Endometrial microvascular endothelial cells (primary cell): ENCODE data around the gene AP3M1. TPM values are rescaled to one million over a fixed set of nuclear protein-coding genes. Genes with fewer than 3 reads are reported as not detected.

Source experiments
- in situ Hi-C: cut with HindIII; loops from 2 replicates; pipeline ENCODE4 v1.10.0; 2017; ENCODE audit warnings: low sequenced_read_pairs, low pct_unique_long_range_greater_than_20kb; ENCODE audit errors: inconsistent ontology term
- total RNA-seq: library from RNA; depleted of rRNA; stranded (reverse); fragments of >200 nt; gene quantifications from one replicate; pipeline ENCODE4 v1.2.3, GENCODE V29; 2015; ENCODE audit errors: inconsistent ontology term

The AP3M1 gene
- total RNA-seq, 1 donor from 2014 or later: 53.7 TPM

DNA sequence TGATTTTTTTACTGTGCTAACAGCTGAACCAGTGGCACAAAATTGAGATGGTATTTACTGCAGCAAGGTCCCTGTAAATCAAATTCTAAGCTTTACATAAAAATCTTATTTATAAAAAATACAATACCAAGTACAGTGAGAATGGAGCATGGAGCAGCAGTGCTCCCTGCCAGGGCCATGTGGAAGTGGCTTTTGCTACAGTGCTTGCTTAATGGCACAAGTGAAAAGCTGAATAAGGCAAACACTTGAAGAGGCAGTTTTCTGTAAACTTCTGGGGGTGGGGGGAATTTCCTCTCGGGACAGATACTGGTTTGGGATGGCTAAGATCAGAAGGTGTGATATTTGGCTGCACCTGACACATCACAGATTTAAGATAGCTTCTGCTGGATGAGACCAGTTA lies 27.5 kb downstream of the AP3M1 start:
- in situ Hi-C loops: no loop called here

DNA sequence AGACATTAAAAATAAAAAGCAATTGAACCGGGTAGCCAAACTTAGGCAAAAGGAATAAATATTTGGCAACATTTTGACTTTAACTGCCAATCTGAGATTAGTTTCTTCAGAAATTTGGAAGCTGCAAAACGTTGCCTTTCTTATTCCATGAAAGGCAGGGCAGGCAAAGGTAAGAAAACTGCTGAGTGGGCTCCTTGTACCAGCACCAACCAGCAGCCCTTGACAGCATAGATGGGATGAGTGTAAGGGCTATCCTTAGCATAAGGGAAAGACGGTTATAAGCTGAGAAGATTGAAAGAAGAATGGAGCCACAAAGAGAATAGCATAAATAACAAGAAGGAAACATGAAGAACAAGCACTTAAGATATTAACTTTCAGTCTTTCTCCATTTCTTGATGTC lies 28.6 kb downstream of the AP3M1 start:
- in situ Hi-C loops: no loop called here

- in situ Hi-C loops: no loop called here
Measured at GRCh38 chr10:74121368-74121767, 29.3 kb downstream of the AP3M1 start.

- in situ Hi-C loops: no loop called here
Measured at GRCh38 chr10:74120911-74121310, 29.7 kb downstream of the AP3M1 start.

- in situ Hi-C loops: no loop called here
Measured at GRCh38 chr10:74118804-74119203, 31.8 kb downstream of the AP3M1 start.

- in situ Hi-C loops: no loop called here
Measured at GRCh38 chr10:74117738-74118137, 32.9 kb downstream of the AP3M1 start.

GRCh38 chr10:74114041-74114448 lies 36.6 kb downstream of the AP3M1 start:
- in situ Hi-C loops: no loop called here

- in situ Hi-C loops: no loop called here
Measured at GRCh38 chr10:74113546-74113945, 37.1 kb downstream of the AP3M1 start.

DNA sequence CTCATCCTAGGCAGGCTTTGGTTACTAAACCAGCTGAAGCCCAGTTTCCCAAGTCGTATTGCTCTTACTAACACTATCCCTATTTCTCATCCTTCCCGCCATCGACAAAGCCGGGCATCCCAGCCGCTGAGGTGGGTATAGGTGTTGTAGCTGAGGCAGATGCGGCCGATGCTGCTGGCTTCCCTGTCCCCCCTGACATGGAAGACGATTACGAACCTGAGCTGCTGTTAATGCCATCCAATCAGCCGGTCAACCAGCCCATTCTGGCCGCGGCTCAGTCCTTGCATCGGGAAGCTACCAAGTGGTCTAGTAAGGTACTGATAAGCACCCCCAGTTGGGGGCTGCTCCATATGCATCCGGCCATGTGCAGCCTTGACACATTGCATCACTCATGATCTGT lies 38.8 kb downstream of the AP3M1 start:
- in situ Hi-C loops: no loop called here

DNA sequence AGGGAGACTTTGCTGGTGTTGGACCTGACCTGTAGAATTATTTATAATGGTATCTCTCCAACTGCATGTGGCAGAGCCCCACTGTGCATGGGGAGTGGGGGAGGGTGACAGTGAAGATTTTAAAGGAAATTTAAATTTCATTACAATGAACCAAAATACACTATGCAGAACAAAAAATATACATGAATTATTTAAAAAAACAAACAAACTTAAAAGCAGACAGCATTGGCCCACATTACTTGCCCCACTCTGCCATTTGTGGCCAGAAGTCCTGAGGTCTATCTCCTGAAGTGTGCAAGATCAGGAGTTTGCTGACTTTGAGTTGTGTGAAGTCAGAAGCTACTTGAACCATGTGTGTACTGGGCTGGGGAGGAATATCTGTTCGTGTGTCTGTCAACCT lies 40.5 kb downstream of the AP3M1 start:
- in situ Hi-C loops: no loop called here

DNA sequence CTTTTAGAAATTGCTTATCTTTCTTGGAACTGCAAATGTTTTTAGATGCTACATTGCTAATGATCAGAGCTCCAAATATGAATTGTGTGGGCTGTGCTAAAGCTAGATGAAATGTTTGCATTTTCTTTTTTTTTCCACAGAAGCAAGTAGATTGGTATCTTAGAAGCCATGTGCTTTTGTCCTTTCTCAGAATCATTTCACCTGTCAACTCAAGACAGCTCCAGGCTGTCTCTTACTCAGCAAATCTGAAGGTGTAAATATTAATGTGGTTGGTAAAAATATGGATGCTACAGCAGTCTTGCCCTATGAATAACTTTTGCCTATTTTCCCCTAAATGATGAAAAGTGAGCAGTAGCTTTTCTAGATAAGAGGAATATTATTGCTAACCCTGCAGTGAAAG lies 41.2 kb downstream of the AP3M1 start:
- in situ Hi-C loops: no loop called here

DNA sequence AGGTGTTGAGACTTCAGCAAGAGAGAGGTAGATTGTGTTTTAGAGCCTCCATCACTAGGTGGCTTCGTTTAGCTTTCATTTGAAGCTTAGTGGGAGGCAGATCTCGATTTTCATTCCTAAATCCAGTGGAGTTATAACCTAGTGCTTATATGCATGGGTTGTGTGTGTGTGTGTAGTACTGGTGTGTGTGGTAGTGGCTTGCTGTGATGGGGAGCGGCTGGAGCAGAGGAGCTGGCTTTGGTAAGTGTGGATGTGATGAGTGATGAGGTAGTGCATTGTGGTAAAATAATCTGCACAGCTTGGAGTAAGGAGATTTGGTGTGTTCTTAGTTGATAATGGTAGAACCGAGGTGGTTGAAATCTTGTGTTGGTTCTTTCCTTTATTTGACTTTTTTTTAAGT lies 43.2 kb downstream of the AP3M1 start:
- in situ Hi-C loops: no loop called here

- in situ Hi-C loops: no loop called here
Measured at GRCh38 chr10:74104996-74105395, 45.6 kb downstream of the AP3M1 start.

DNA sequence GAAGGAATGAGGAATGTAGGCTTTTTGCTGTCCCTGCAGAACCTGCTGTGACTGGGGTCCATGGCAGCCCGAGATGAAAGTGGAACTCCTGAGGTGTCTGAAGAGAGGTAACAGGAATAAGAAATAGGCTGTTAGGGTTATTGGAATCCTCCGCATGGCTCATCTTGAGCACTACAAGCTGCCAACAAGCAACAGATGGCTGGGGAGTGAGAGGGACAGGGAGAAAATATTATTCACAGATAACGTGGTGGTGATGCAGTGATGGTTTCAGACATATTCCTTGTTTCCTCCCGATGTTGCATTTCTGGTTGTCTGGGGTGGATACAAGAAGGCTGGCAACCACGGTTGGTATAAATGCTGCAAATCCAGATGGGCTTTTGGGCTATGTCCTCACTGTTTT lies 46.1 kb downstream of the AP3M1 start:
- in situ Hi-C loops: no loop called here

DNA sequence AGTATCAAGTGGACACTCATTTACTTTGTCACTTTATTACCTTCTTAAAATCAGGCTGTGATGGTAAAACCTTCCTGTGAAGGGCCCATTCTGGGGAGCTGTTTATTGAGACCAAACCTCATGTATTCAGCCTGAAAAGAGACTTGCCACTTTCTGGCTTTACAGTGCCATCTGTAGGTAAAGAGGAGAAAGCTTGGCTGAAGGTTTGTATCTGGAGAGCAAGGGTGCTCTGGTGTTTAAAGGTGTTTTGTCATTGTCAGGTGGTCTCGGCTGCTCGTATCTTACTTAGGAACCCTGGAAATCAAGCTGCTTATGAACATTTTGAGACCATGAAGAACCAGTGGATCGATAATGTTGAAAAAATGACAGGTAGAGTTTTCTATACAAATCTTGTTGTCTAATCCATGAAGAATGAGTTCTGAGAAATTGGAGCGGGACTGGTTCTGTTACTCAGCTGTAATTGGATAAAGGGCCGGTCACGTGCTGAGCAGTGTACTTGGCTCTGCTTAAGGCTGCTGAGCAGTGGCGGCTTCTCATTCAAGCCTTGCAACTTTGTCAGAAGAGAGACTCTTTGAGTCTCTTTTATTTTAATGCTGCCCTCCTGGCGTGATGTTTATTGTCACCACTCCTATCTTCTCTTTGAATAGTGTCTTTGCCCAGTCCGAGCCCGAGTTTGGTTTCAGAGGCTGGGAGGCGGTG lies 46.9 kb downstream of the AP3M1 start:
- in situ Hi-C loops: no loop called here

- in situ Hi-C loops: no loop called here
Measured at GRCh38 chr10:74099836-74100235, 50.8 kb downstream of the AP3M1 start.

GRCh38 chr10:74099420-74099819 lies 51.2 kb downstream of the AP3M1 start:
- in situ Hi-C loops: no loop called here

DNA sequence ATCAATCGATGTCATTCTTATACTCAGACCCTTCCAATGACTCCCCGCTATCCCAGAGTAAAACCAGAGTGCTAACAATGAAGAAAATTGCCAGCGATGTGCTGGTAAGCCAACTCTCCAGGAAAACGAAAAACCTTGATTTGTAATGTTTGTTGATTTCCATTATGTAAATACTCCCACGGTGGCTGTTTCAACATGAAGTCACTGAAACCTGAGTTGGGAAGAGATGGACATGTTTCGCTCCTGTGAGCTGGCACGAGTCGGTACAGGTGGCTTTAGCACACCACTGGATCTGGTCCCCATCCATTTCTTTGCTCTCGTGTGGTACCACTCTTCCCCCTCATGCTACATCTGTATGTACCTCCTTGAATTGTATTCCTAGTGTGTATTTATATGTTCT lies 52.9 kb downstream of the AP3M1 start:
- in situ Hi-C loops: no loop called here

DNA sequence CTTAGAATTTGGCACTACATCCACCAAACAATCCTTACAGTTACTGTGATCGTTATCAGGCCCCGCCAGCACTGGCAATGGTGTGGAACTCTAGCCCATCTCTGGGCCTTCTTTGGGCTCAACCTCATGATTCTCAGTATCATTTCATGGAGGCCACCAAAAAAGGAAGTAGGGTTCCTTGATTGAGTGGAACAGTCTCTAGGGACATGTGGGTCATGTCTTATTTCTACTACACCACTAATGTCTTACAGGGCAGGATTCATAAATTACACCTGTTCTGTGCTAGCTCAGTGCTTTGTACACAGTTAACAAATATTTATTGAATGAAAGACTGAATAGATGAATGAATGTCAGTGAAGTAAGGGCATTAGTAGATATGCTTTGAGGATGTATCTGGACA lies 53.9 kb downstream of the AP3M1 start:
- in situ Hi-C loops: no loop called here

- in situ Hi-C loops: no loop called here
Measured at GRCh38 chr10:74094231-74094630, 56.4 kb downstream of the AP3M1 start.

DNA sequence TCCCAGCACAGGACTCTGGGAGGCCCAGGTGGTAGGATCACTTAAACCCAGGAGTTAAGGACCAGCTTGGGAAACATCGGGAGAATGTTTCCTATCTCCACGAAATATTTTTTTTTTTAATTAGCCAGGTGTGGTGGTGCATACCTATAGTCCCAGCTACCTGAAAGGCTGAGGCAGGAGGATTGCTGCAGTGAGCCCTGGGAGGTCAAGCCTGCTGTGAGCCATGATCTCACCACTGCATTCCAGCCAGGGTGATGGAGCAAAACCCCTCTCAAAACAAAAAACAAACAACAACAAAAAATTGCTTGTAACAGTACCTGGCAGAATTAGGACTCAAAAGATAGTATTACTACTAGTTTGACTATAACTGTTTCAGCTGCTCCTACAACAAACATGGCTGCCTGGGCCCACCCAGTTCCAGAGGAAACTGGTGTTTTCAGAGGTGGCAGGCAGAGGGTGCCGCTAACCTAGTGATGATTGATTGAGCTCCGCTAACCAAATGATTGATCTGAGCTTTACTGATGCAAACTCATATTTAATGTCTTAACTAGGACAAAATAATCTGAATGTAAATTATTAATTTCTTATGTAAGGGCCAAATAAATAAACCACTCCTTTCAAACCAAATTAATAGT lies 57.0 kb downstream of the AP3M1 start:
- in situ Hi-C loops: no loop called here
